HTR-8/SVneo (cell line): ENCODE data around the gene HOXB5.

Experiments used
- DNase-seq: peaks from one replicate; pipeline ENCODE4 v3.0.0; 2011; ENCODE audit warnings: low spot score, mixed read lengths; ENCODE audit not compliant: insufficient read length
- FAIRE-seq: peaks from 2 replicates; lab custom pipeline; 2011; peaks lifted over from hg19 to GRCh38; lab: Jason Lieb, UNC

HOXB5 gene

GRCh38 chr17:48566717-48567116 is 26.9 kb downstream of the HOXB5 start:
- no peak for DNase-seq
- FAIRE-seq: no peak

- no peak for FAIRE-seq
- DNase-seq: no peak
These were observed 27.5 kb downstream of the HOXB5 start for GRCh38 chr17:48565925-48566710.

- DNase-seq: no peak
These were observed 28.5 kb downstream of the HOXB5 start for GRCh38 chr17:48565022-48565554.

GRCh38 chr17:48564188-48565021 is 29.2 kb downstream of the HOXB5 start:
- FAIRE-seq: peak; percentile 44
- DNase-seq: no peak

More at GRCh38 chr17:48565022-48565554, 28.5 kb downstream of the HOXB5 start:
- no peak for FAIRE-seq

- FAIRE-seq: no peak
These were observed 29.8 kb downstream of the HOXB5 start for GRCh38 chr17:48563867-48564187.

GRCh38 chr17:48563385-48563838 is 30.2 kb downstream of the HOXB5 start:
- FAIRE-seq (no peak), DNase-seq (no peak)

More at GRCh38 chr17:48563867-48564187, 29.8 kb downstream of the HOXB5 start:
- DNase-seq: no peak

- DNase-seq (no peak), FAIRE-seq (peak; percentile 82)
These were observed 30.6 kb downstream of the HOXB5 start for GRCh38 chr17:48562934-48563333.

- no peak for DNase-seq
- peak; percentile 60 for FAIRE-seq
These were observed 31.4 kb downstream of the HOXB5 start for GRCh38 chr17:48561884-48562810.

GRCh38 chr17:48559840-48560817 is 33.5 kb downstream of the HOXB5 start:
- FAIRE-seq (no peak), DNase-seq (no peak)

GRCh38 chr17:48559122-48559839 is 34.3 kb downstream of the HOXB5 start:
- FAIRE-seq (no peak), DNase-seq (no peak)

- FAIRE-seq: no peak
- no peak for DNase-seq
These were observed 34.8 kb downstream of the HOXB5 start for GRCh38 chr17:48558831-48559121.

GRCh38 chr17:48558057-48558830 is 35.3 kb downstream of the HOXB5 start:
- DNase-seq: no peak

GRCh38 chr17:48556576-48557401 is 36.8 kb downstream of the HOXB5 start:
- FAIRE-seq (no peak), DNase-seq (no peak)

More at GRCh38 chr17:48558057-48558830, 35.3 kb downstream of the HOXB5 start:
- no peak for FAIRE-seq

- FAIRE-seq (peak; percentile 58), DNase-seq (no peak)
These were observed 37.4 kb downstream of the HOXB5 start for GRCh38 chr17:48556229-48556575.

GRCh38 chr17:48555258-48556228 is 38.0 kb downstream of the HOXB5 start:
- DNase-seq: peak; percentile 97
- FAIRE-seq: peak; percentile 95
